Caco-2 (cell line): Measurements from ENCODE around the gene CFAP46. TPM values are rescaled to one million over a fixed set of nuclear protein-coding genes. Genes with fewer than 3 reads are reported as not detected.

Experiments used
- BruUV-seq: library from RNA; stranded (reverse); fragments of 400-500 nt; replicated peaks from 2 replicates; lab custom pipeline; 2021; lab: Mats Ljungman, UMichigan
- CTCF ChIA-PET: fragments of 300-600 bp; sonication (Branson Sonifier 250); formaldehyde crosslinking; loops from one replicate; lab custom pipeline; 2022; ENCODE audit warnings: antibody characterized with exemption; lab: Charles Lee
- POLR2A ChIA-PET: fragments of 300-600 bp; sonication (Branson Sonifier 250); formaldehyde crosslinking; loops from one replicate; lab custom pipeline; 2022; ENCODE audit warnings: antibody characterized with exemption; lab: Charles Lee
- DNase-seq, 2 experiments: peaks; one replicate each; pipeline versions ENCODE4 v3.0.0 to v3.0.0-alpha.2; 2020 to 2022
- H3K27me3 ChIP-seq: replicated peaks from 2 replicates; pipeline ENCODE4 v1.6.0; 2011; ENCODE audit warnings: low read length; ENCODE audit not compliant: control insufficient read depth, insufficient read depth
- H3K36me3 ChIP-seq: 2 replicates; pipeline ENCODE4 v1.5.1; 2011; ENCODE audit warnings: low read length; ENCODE audit not compliant: control insufficient read depth, insufficient read depth
- H3K4me1 ChIP-seq: fragments of 250-450 bp; sonication (Bioruptor Pico); 2 replicates; pipeline ENCODE4 v1.5.1; 2020; ENCODE audit warnings: mild to moderate bottlenecking
- H3K4me3 ChIP-seq: 2 replicates; pipeline ENCODE4 v1.5.1; 2011; ENCODE audit warnings: low read depth, mild to moderate bottlenecking, control low read depth, low read length
- H3K9me3 ChIP-seq: fragments of 250-450 bp; sonication (Bioruptor Pico); 2 replicates; pipeline ENCODE4 v1.5.1; 2020; ENCODE audit warnings: mild to moderate bottlenecking, moderate library complexity
- H3K27ac Mint-ChIP-seq: one replicate; pipeline ENCODE4 v1.8.0; 2022; ENCODE audit warnings: mixed read lengths; ENCODE audit not compliant: unreplicated experiment
- H3K27me3 Mint-ChIP-seq: one replicate; pipeline ENCODE4 v1.8.0; 2022; ENCODE audit warnings: mixed read lengths; ENCODE audit not compliant: insufficient read depth, unreplicated experiment
- H3K36me3 Mint-ChIP-seq: one replicate; pipeline ENCODE4 v1.8.0; 2022; ENCODE audit warnings: mild to moderate bottlenecking, mixed read lengths; ENCODE audit not compliant: insufficient read depth, unreplicated experiment
- H3K4me1 Mint-ChIP-seq: one replicate; pipeline ENCODE4 v1.8.0; 2022; ENCODE audit warnings: low read depth, mixed read lengths; ENCODE audit not compliant: unreplicated experiment
- H3K4me3 Mint-ChIP-seq: one replicate; pipeline ENCODE4 v1.8.0; 2022; ENCODE audit warnings: mild to moderate bottlenecking, moderate library complexity, mixed read lengths; ENCODE audit not compliant: unreplicated experiment
- H3K9me3 Mint-ChIP-seq: one replicate; pipeline ENCODE4 v1.8.0; 2022; ENCODE audit warnings: mixed read lengths; ENCODE audit not compliant: unreplicated experiment
- CTCF ChIP-seq, 2 experiments: fragments of 200-600 bp in 1 of 2; IDR thresholded peaks; 1 replicate in 1 of 2; 2 replicates in 1 of 2; pipeline versions ENCODE4 v1.5.1 to v1.8.0; 2011 to 2022; ENCODE audit warnings: antibody characterized with exemption in 1 of 2, control low read depth in 1 of 2, inconsistent platforms in 1 of 2, low read depth in 1 of 2, low read length in 1 of 2, mild to moderate bottlenecking in 1 of 2, moderate library complexity in 1 of 2; ENCODE audit not compliant: insufficient read depth in 1 of 2, severe bottlenecking in 1 of 2, unreplicated experiment in 1 of 2
- intact Hi-C: fragments of 100-400 bp; cut with micrococcal nuclease; formaldehyde crosslinking; loops from one replicate; pipeline ENCODE4 v1.10.0; 2022; ENCODE audit not compliant: unreplicated experiment
- total RNA-seq: library from RNA; stranded (reverse); gene quantifications from 2 replicates; pipeline ENCODE4 v1.2.3, GENCODE V29; 2022

The CFAP46 gene
- total RNA-seq, 1 experiment from 2014 or later, result not detected

GRCh38 chr10:132984008-132984295 is 41.6 kb upstream of the CFAP46 start:
- no peaks in the 10 kb centered on the region for H3K36me3 Mint-ChIP-seq
- no peak overlapping the region for H3K4me3 ChIP-seq
- CTCF ChIA-PET, result interaction anchor here (0.6 to 1.4 kb wide), 2 partner anchors 46 to 367 kb away, joined by 4 read pairs; no protein-coding TSS in a partner anchor
- H3K27me3 ChIP-seq, result no peaks in the 10 kb centered on the region
- no peak for DNase-seq
- intact Hi-C loops, result no loop called here
- TF ChIP-seq CTCF (IDR thresholded peaks at IDR 0.05; ENCODE audit: insufficient read depth in 1 of 2, low read depth in 1 of 2, low read length in 1 of 2, severe bottlenecking in 1 of 2, unreplicated experiment in 1 of 2), result no peak
- H3K4me3 Mint-ChIP-seq, result no peak overlapping the region
- H3K27ac Mint-ChIP-seq, result no peak overlapping the region
- no peaks in the 10 kb centered on the region; the same call in 1 of the 2 replicates for H3K4me1 ChIP-seq
- no peaks in the 10 kb centered on the region for H3K9me3 Mint-ChIP-seq
- no peaks in the 10 kb centered on the region for H3K4me1 Mint-ChIP-seq
- POLR2A ChIA-PET, result no interaction called here
- BruUV-seq, result no TSS peak
- H3K36me3 ChIP-seq, result no peaks in the 10 kb centered on the region
- H3K27me3 Mint-ChIP-seq, result peaks cover 6% of the 10 kb centered on the region
- H3K9me3 ChIP-seq, result no peaks in the 10 kb centered on the region

GRCh38 chr10:132983252-132984007 is 41.1 kb upstream of the CFAP46 start:
- ChIA-PET CTCF (interaction anchor here (1.4 kb wide), 1 partner anchor 45 kb away, joined by 4 read pairs; no protein-coding TSS in a partner anchor), POLR2A (no interaction called here)
- no peak for DNase-seq

More at GRCh38 chr10:132983252-132984007, 41.1 kb upstream of the CFAP46 start:
- H3K36me3 ChIP-seq, result no peaks in the 10 kb centered on the region
- H3K36me3 Mint-ChIP-seq, result no peaks in the 10 kb centered on the region
- no peaks in the 10 kb centered on the region for H3K9me3 Mint-ChIP-seq
- H3K27me3 Mint-ChIP-seq, result peaks cover 9% of the 10 kb centered on the region
- no peaks in the 10 kb centered on the region for H3K4me1 Mint-ChIP-seq
- no TSS peak for BruUV-seq
- no peak overlapping the region for H3K27ac Mint-ChIP-seq
- no peak overlapping the region for H3K4me3 ChIP-seq
- no peaks in the 10 kb centered on the region for H3K9me3 ChIP-seq
- no peak for TF ChIP-seq CTCF (IDR thresholded peaks at IDR 0.05; ENCODE audit: insufficient read depth in 1 of 2, low read depth in 1 of 2, low read length in 1 of 2, severe bottlenecking in 1 of 2, unreplicated experiment in 1 of 2)
- no peak overlapping the region for H3K4me3 Mint-ChIP-seq
- no peaks in the 10 kb centered on the region for H3K27me3 ChIP-seq
- H3K4me1 ChIP-seq, result no peaks in the 10 kb centered on the region; the same call in 1 of the 2 replicates
- intact Hi-C loops, result no loop called here
